Measurements from ENCODE around the gene LAPTM5.

Gene LAPTM5

GRCh38 chr1:30803562-30803961 is 46.0 kb upstream of the LAPTM5 start:
- no peak overlapping the region for H3K4me3 ChIP-seq (ENCODE audit: low read depth, low read length)
- TF ChIP-seq CTCF (IDR thresholded peaks at IDR 0.05; ENCODE audit: low read depth, low read length), result no peak
- TF ChIP-seq POLR2A (IDR thresholded peaks at IDR 0.05; ENCODE audit: extremely low read depth, insufficient read length), result no peak
- no peak for TF ChIP-seq MAX (IDR thresholded peaks at IDR 0.05; ENCODE audit: low read depth, low read length)
- no peak for TF ChIP-seq MYC (IDR thresholded peaks at IDR 0.05; ENCODE audit: low read depth, low read length)
- DNase-seq (ENCODE audit: low read depth), result no peak

- peak; percentile 71 for DNase-seq (ENCODE audit: low read depth)
- TF ChIP-seq CTCF (IDR thresholded peaks at IDR 0.05; ENCODE audit: low read depth, low read length) (peak; percentile 90), MAX (IDR thresholded peaks at IDR 0.05; ENCODE audit: low read depth, low read length) (no peak; the same call in 1 of the 2 replicates), POLR2A (IDR thresholded peaks at IDR 0.05; ENCODE audit: extremely low read depth, insufficient read length) (no peak)
- H3K4me3 ChIP-seq (ENCODE audit: low read depth, low read length), result no peak overlapping the region
These were observed 44.2 kb upstream of the LAPTM5 start for GRCh38 chr1:30801771-30802198.

GRCh38 chr1:30799233-30799511 is 41.6 kb upstream of the LAPTM5 start:
- no peak for DNase-seq (ENCODE audit: low read depth)
- no peak for TF ChIP-seq CTCF (IDR thresholded peaks at IDR 0.05; ENCODE audit: low read depth, low read length)
- TF ChIP-seq POLR2A (IDR thresholded peaks at IDR 0.05; ENCODE audit: extremely low read depth, insufficient read length), result no peak
- TF ChIP-seq MAX (IDR thresholded peaks at IDR 0.05; ENCODE audit: low read depth, low read length), result no peak
- TF ChIP-seq MYC (IDR thresholded peaks at IDR 0.05; ENCODE audit: low read depth, low read length), result no peak
- H3K4me3 ChIP-seq (ENCODE audit: low read depth, low read length), result no peak overlapping the region

- DNase-seq (ENCODE audit: low read depth), result no peak
- H3K4me3 ChIP-seq (ENCODE audit: low read depth, low read length), result no peak overlapping the region
- no peak for TF ChIP-seq CTCF (IDR thresholded peaks at IDR 0.05; ENCODE audit: low read depth, low read length)
- no peak for TF ChIP-seq MYC (IDR thresholded peaks at IDR 0.05; ENCODE audit: low read depth, low read length)
- no peak for TF ChIP-seq MAX (IDR thresholded peaks at IDR 0.05; ENCODE audit: low read depth, low read length)
- TF ChIP-seq POLR2A (IDR thresholded peaks at IDR 0.05; ENCODE audit: extremely low read depth, insufficient read length), result no peak
These were observed 41.0 kb upstream of the LAPTM5 start for GRCh38 chr1:30798389-30799232.

- H3K4me3 ChIP-seq (ENCODE audit: low read depth, low read length), result no peak overlapping the region
- DNase-seq (ENCODE audit: low read depth), result no peak
- TF ChIP-seq MYC (IDR thresholded peaks at IDR 0.05; ENCODE audit: low read depth, low read length) (no peak), POLR2A (IDR thresholded peaks at IDR 0.05; ENCODE audit: extremely low read depth, insufficient read length) (no peak), MAX (IDR thresholded peaks at IDR 0.05; ENCODE audit: low read depth, low read length) (no peak), CTCF (IDR thresholded peaks at IDR 0.05; ENCODE audit: low read depth, low read length) (no peak)
These were observed 37.5 kb upstream of the LAPTM5 start for GRCh38 chr1:30795026-30795425.
